Heart left ventricle (tissue), 13 donors: Measurements from ENCODE around the gene HAND2.
A peak's percentile ranks its signal among the peaks of the same experiment; 100 is the strongest.

Source experiments
- CTCF ChIP-seq, 12 donors: fragments of 200-600 bp; sonication (generic) in 4 of 12; IDR thresholded peaks; one replicate each; pipeline versions ENCODE4 v1.5.0 to v1.8.0; 2018 to 2022; ENCODE audit warnings: antibody characterized with exemption in 12 of 12, mild to moderate bottlenecking in 5 of 12
- POLR2A ChIP-seq, 2 donors: fragments of 450-650 bp; IDR thresholded peaks; one replicate each; pipeline ENCODE4 v1.6.1; 2017; ENCODE audit warnings: antibody characterized with exemption in 2 of 2, mild to moderate bottlenecking in 2 of 2, moderate library complexity in 2 of 2
- donor health status: ischemic (EF 13 %, LVEDD 7.1; RV severe dilation, severe dysfunction).
- donor health status: DM: no; HTN: yes; CAD: no.
- donor health status: DM: no; HTN: no; CAD: no.
- donor health status: ischemic (EF 25% LVEDD 6.9; RV normal size, moderate dysfunction).
- donor health status: ischemic (EF 25% LVEDD 5.7; RV mildly dilated, moderate dysfunction).
- donor health status: ischemic (EF 35%, LVEDD 5.7; RV mildly dilated, moderate dysfunction).
- donor health status: nonischemic (EF 11% LVEDD 7.7; RV severe dilation, severe dysfunction).
- donor health status: DM: yes; HTN: yes; CAD: no.
- donor health status: PGD.
- donor health status: ischemic (EF 29% LVEDD 5.4; RV normal size, mild dysfunction).
- donor health status: nonischemic (EF 23%, LVEDD 6.1; RV moderate dilation, normal function).

GRCh38 chr4:173522160-173522950, 7.7 kb downstream of the HAND2 start:
- TF ChIP-seq CTCF (IDR thresholded peaks at IDR 0.05) (peak in 7 of 12 donors; percentile 3 to 47 (median 18)), POLR2A (IDR thresholded peaks at IDR 0.05) (peak in 1 of 2 donors; percentile 33)
